Neural cell (in vitro differentiated cells): ENCODE measurements around the gene CAMK2A. TPM values are rescaled to one million over a fixed set of nuclear protein-coding genes. Genes with fewer than 3 reads are reported as not detected.

Source experiments
- H2AFZ ChIP-seq: fragments of 200-600, 300-800 bp; sonication (generic), shearing (Covaris generic); 2 replicates; pipeline ENCODE4 v1.6.0; 2014; ENCODE audit warnings: low read depth, mild to moderate bottlenecking, antibody characterized with exemption, low read length, moderate library complexity
- H3F3A ChIP-seq: fragments of 200-600 bp; shearing (Covaris generic); 2 replicates; pipeline ENCODE4 v1.6.1; 2016; ENCODE audit warnings: mild to moderate bottlenecking, moderate library complexity, mixed read lengths, antibody characterized with exemption, low read length; ENCODE audit not compliant: insufficient read depth, poor library complexity, severe bottlenecking
- H3K27ac ChIP-seq: fragments of 200-600, 300-800 bp; sonication (generic), shearing (Covaris generic); 2 replicates; pipeline ENCODE4 v1.5.1; 2014; ENCODE audit warnings: mild to moderate bottlenecking, low read length, moderate library complexity
- H3K27me3 ChIP-seq: fragments of 300-800, 200-600 bp; sonication (generic), shearing (Covaris generic); 2 replicates; pipeline ENCODE4 v1.6.0; 2014; ENCODE audit warnings: mild to moderate bottlenecking, low read depth, low read length, moderate library complexity; ENCODE audit not compliant: insufficient read depth
- H3K36me3 ChIP-seq: fragments of 300-800, 200-600 bp; sonication (generic), shearing (Covaris generic); 2 replicates; pipeline ENCODE4 v1.5.1; 2014; ENCODE audit warnings: mild to moderate bottlenecking, antibody characterized with exemption, low read length, moderate library complexity; ENCODE audit not compliant: insufficient read depth
- H3K4me2 ChIP-seq: fragments of 300-800, 200-600 bp; sonication (generic), shearing (Covaris generic); 2 replicates; pipeline ENCODE4 v1.6.0; 2014; ENCODE audit warnings: mild to moderate bottlenecking, low read length
- H3K4me3 ChIP-seq: fragments of 300-800, 200-600 bp; sonication (generic), shearing (Covaris generic); 2 replicates; pipeline ENCODE4 v1.5.1; 2014; ENCODE audit warnings: mild to moderate bottlenecking, low read length, moderate library complexity
- H3K79me2 ChIP-seq: fragments of 200-600 bp; shearing (Covaris generic); replicated peaks from 2 replicates; pipeline ENCODE4 v1.6.0; 2014; ENCODE audit warnings: mild to moderate bottlenecking, low read length, moderate library complexity; ENCODE audit not compliant: insufficient read depth
- H3K9ac ChIP-seq: fragments of 300-800, 200-600 bp; sonication (generic), shearing (Covaris generic); 2 replicates; pipeline ENCODE4 v1.6.1; 2016; ENCODE audit warnings: mild to moderate bottlenecking, low read length, mixed read lengths
- H3K9me2 ChIP-seq: fragments of 200-600 bp; shearing (Covaris generic); 2 replicates; pipeline ENCODE4 v1.6.1; 2016; ENCODE audit warnings: mild to moderate bottlenecking, low read length, mixed read lengths; ENCODE audit not compliant: insufficient read depth
- H3K9me3 ChIP-seq: fragments of 200-600, 300-800 bp; sonication (generic), shearing (Covaris generic); 2 replicates; pipeline ENCODE4 v1.6.1; 2016; ENCODE audit warnings: mild to moderate bottlenecking, mixed run types, low read length, moderate library complexity, mixed read lengths
- H4K20me1 ChIP-seq: fragments of 200-600 bp; shearing (Covaris generic); 2 replicates; pipeline ENCODE4 v1.6.1; 2016; ENCODE audit warnings: mild to moderate bottlenecking, mixed run types; ENCODE audit not compliant: insufficient read depth
- EP300 ChIP-seq: fragments of 450-650 bp; conservative IDR thresholded peaks from 2 replicates; pipeline ENCODE4 v1.6.1; 2014; ENCODE audit warnings: antibody characterized with exemption, mild to moderate bottlenecking, moderate library complexity; ENCODE audit not compliant: poor library complexity, severe bottlenecking
- EZH2 ChIP-seq: fragments of 200-600, 300-800 bp; shearing (Covaris generic), sonication (generic); IDR thresholded peaks from 2 replicates; pipeline ENCODE4 v1.6.1; 2014; ENCODE audit warnings: antibody characterized with exemption, low read length, borderline replicate concordance, mild to moderate bottlenecking; ENCODE audit not compliant: insufficient read depth, poor library complexity, severe bottlenecking
- MXI1 ChIP-seq: fragments of 450-650 bp; conservative IDR thresholded peaks from 2 replicates; pipeline ENCODE4 v1.6.1; 2014; ENCODE audit warnings: antibody characterized with exemption, mild to moderate bottlenecking; ENCODE audit not compliant: poor library complexity, severe bottlenecking
- POLR2AphosphoS5 ChIP-seq: IDR thresholded peaks from 2 replicates; pipeline ENCODE4 v1.6.1; 2012
- RAD21 ChIP-seq: fragments of 450-650 bp; conservative IDR thresholded peaks from 2 replicates; pipeline ENCODE4 v1.6.1; 2014; ENCODE audit warnings: antibody characterized with exemption, mild to moderate bottlenecking, moderate library complexity
- SMC3 ChIP-seq: fragments of 450-650 bp; conservative IDR thresholded peaks from 2 replicates; pipeline ENCODE4 v1.6.1; 2014; ENCODE audit warnings: antibody characterized with exemption, mild to moderate bottlenecking, moderate library complexity; ENCODE audit not compliant: poor library complexity
- TAF1 ChIP-seq: IDR thresholded peaks from 2 replicates; pipeline ENCODE4 v1.6.1; 2012; ENCODE audit warnings: low read depth
- polyA plus RNA-seq: library from polyadenylated mRNA; depleted of rRNA; stranded (reverse); fragments of >200 nt; gene quantifications from 2 replicates; pipeline ENCODE4 v1.2.3, GENCODE V29; 2014
- TF ChIP-seq, protein P1 (sequence below): fragments of 450-650 bp; IDR thresholded peaks from 2 replicates; pipeline ENCODE4 v1.5.1; 2014; ENCODE audit warnings: antibody characterized with exemption, mild to moderate bottlenecking, moderate library complexity; ENCODE audit not compliant: poor library complexity, severe bottlenecking
- TF ChIP-seq, protein P2 (sequence below): IDR thresholded peaks from 2 replicates; pipeline ENCODE4 v1.6.1; 2012; ENCODE audit warnings: borderline replicate concordance

The CAMK2A gene
- polyA plus RNA-seq, 1 donor from 2014 or later, result 61.7 TPM

DNA sequence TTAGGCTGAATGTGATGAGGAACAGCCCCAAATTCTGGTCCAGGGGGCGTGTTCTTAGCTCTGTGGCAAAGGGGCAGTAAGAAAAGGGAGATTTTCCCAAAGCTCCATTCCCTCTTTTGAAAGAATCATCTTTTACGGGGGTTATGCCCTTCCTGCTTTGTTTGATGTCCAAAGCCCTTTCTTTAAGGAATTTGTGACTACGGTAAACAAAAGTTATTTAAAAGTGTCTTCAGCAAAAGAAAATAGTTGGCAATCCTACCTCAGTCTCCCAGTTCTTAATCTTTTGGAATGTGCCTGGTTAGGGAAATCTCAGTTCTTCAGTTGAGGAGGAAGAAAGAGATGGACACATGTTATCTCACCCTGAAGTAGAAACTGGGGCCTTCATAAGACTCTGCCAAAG lies 37.6 kb upstream of the CAMK2A start:
- no peak overlapping the region for H3K4me3 ChIP-seq
- TF ChIP-seq MXI1 (no peak), TAF1 (no peak), EP300 (no peak), RAD21 (no peak), SMC3 (no peak), EZH2 (no peak), POLR2AphosphoS5 (no peak)
- TF ChIP-seq, protein P1, sequence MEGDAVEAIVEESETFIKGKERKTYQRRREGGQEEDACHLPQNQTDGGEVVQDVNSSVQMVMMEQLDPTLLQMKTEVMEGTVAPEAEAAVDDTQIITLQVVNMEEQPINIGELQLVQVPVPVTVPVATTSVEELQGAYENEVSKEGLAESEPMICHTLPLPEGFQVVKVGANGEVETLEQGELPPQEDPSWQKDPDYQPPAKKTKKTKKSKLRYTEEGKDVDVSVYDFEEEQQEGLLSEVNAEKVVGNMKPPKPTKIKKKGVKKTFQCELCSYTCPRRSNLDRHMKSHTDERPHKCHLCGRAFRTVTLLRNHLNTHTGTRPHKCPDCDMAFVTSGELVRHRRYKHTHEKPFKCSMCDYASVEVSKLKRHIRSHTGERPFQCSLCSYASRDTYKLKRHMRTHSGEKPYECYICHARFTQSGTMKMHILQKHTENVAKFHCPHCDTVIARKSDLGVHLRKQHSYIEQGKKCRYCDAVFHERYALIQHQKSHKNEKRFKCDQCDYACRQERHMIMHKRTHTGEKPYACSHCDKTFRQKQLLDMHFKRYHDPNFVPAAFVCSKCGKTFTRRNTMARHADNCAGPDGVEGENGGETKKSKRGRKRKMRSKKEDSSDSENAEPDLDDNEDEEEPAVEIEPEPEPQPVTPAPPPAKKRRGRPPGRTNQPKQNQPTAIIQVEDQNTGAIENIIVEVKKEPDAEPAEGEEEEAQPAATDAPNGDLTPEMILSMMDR, result no peak
- TF ChIP-seq, protein P2, sequence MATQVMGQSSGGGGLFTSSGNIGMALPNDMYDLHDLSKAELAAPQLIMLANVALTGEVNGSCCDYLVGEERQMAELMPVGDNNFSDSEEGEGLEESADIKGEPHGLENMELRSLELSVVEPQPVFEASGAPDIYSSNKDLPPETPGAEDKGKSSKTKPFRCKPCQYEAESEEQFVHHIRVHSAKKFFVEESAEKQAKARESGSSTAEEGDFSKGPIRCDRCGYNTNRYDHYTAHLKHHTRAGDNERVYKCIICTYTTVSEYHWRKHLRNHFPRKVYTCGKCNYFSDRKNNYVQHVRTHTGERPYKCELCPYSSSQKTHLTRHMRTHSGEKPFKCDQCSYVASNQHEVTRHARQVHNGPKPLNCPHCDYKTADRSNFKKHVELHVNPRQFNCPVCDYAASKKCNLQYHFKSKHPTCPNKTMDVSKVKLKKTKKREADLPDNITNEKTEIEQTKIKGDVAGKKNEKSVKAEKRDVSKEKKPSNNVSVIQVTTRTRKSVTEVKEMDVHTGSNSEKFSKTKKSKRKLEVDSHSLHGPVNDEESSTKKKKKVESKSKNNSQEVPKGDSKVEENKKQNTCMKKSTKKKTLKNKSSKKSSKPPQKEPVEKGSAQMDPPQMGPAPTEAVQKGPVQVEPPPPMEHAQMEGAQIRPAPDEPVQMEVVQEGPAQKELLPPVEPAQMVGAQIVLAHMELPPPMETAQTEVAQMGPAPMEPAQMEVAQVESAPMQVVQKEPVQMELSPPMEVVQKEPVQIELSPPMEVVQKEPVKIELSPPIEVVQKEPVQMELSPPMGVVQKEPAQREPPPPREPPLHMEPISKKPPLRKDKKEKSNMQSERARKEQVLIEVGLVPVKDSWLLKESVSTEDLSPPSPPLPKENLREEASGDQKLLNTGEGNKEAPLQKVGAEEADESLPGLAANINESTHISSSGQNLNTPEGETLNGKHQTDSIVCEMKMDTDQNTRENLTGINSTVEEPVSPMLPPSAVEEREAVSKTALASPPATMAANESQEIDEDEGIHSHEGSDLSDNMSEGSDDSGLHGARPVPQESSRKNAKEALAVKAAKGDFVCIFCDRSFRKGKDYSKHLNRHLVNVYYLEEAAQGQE, result no peak
- no peaks in the 10 kb centered on the region for H3F3A ChIP-seq
- H4K20me1 ChIP-seq, result no peaks in the 10 kb centered on the region
- no peaks in the 10 kb centered on the region for H3K27me3 ChIP-seq
- no peaks in the 10 kb centered on the region for H3K9me2 ChIP-seq
- no peaks in the 10 kb centered on the region for H3K36me3 ChIP-seq
- no peak overlapping the region for H3K27ac ChIP-seq
- H3K4me2 ChIP-seq, result no peak overlapping the region
- no peak overlapping the region for H2AFZ ChIP-seq
- no peak overlapping the region for H3K9ac ChIP-seq
- no peaks in the 10 kb centered on the region for H3K79me2 ChIP-seq
- H3K9me3 ChIP-seq, result no peaks in the 10 kb centered on the region

DNA sequence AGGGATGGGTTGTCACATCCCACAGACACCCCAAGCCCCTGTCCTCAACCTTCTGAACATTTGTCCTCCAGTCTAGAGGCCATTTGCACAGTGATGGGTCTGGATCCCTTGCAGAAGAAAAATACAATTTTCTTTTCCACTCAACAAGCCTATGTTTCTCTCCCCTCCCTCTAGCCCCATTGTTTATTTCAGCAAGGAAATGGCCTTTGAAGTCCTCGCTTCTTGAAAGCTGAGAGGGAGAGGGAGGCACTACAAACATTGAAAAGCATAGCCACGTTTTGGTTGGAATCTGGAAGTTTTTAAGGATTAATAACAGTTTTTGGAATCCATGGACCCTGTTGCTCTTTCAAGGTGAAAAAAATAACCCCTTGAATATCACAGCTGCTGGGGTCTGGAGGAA lies 37.1 kb upstream of the CAMK2A start:
- Histone ChIP-seq H3K27me3 (no peaks in the 10 kb centered on the region), H3K79me2 (no peaks in the 10 kb centered on the region), H3K4me3 (no peak overlapping the region), H3K9me3 (no peaks in the 10 kb centered on the region), H4K20me1 (no peaks in the 10 kb centered on the region), H3K36me3 (no peaks in the 10 kb centered on the region), H2AFZ (no peak overlapping the region), H3K9ac (no peak overlapping the region), H3K27ac (no peak overlapping the region), H3F3A (no peaks in the 10 kb centered on the region), H3K9me2 (no peaks in the 10 kb centered on the region), H3K4me2 (no peak overlapping the region)
- TF ChIP-seq, protein P1, result no peak
- TF ChIP-seq MXI1 (no peak), POLR2AphosphoS5 (no peak), TAF1 (no peak), SMC3 (no peak), EP300 (no peak), EZH2 (no peak), RAD21 (no peak)
- TF ChIP-seq, protein P2, result no peak
